ENCODE data around the gene KIAA1217. TPM values are rescaled to one million over a fixed set of nuclear protein-coding genes. Genes with fewer than 3 reads are reported as not detected.

The KIAA1217 gene
- total and polyA plus RNA-seq, 8 donors, result 11.9 to 36.7 (median 19.8) TPM

- Histone ChIP-seq H3K4me1 (no peaks in the 10 kb centered on the region), H3K27ac (no peak overlapping the region), H3K27me3 (no peaks in the 10 kb centered on the region), H3K9me3 (no peaks in the 10 kb centered on the region), H3K4me3 (no peak overlapping the region), H3K36me3 (no peaks in the 10 kb centered on the region)
- no peak for FAIRE-seq
- ATAC-seq, result no peak
- DNase-seq, result no peak
- intact Hi-C loops (cut with DNase I), result no loop called here
- WGBS, 2 donors, result 58 to 78% methylated on average over 4 of the region's 4 CpGs
- TF ChIP-seq CTCF (IDR thresholded peaks at IDR 0.05), result no peak
Measured at GRCh38 chr10:24568042-24568441, 359.1 kb downstream of the KIAA1217 start.

- Histone ChIP-seq H3K4me1 (no peaks in the 10 kb centered on the region), H3K9me3 (no peaks in the 10 kb centered on the region), H3K4me3 (no peak overlapping the region), H3K36me3 (no peaks in the 10 kb centered on the region), H3K27me3 (no peaks in the 10 kb centered on the region), H3K27ac (no peak overlapping the region)
- DNase-seq (no peak), FAIRE-seq (no peak), ATAC-seq (no peak)
- intact Hi-C loops (cut with DNase I), result no loop called here
- WGBS, 2 donors, result 83 to 90% methylated on average over 13 of the region's 13 CpGs
- no peak for TF ChIP-seq CTCF (IDR thresholded peaks at IDR 0.05)
Measured at GRCh38 chr10:24569330-24569796, 360.4 kb downstream of the KIAA1217 start.

GRCh38 chr10:24569828-24570657 is 361.1 kb downstream of the KIAA1217 start:
- DNase-seq (no peak), ATAC-seq (no peak), FAIRE-seq (no peak)
- no peak overlapping the region for H3K4me3 ChIP-seq
- no peak for TF ChIP-seq CTCF (IDR thresholded peaks at IDR 0.05)
- WGBS, 2 donors, result 75 to 78% methylated on average over 12 of the region's 12 CpGs
- no peaks in the 10 kb centered on the region for H3K36me3 ChIP-seq
- intact Hi-C loops (cut with DNase I), result no loop called here
- H3K9me3 ChIP-seq, result no peaks in the 10 kb centered on the region
- no peak overlapping the region for H3K27ac ChIP-seq
- no peaks in the 10 kb centered on the region for H3K4me1 ChIP-seq
- H3K27me3 ChIP-seq, result no peaks in the 10 kb centered on the region

GRCh38 chr10:24570658-24571426 is 361.9 kb downstream of the KIAA1217 start:
- intact Hi-C loops (cut with DNase I), result no loop called here
- WGBS, 2 donors, result 84 to 92% methylated on average over 9 of the region's 9 CpGs

More at GRCh38 chr10:24570658-24571426, 361.9 kb downstream of the KIAA1217 start:
- ATAC-seq (no peak), FAIRE-seq (no peak), DNase-seq (no peak)
- Histone ChIP-seq H3K27me3 (no peaks in the 10 kb centered on the region), H3K27ac (no peak overlapping the region), H3K4me1 (no peaks in the 10 kb centered on the region), H3K9me3 (no peaks in the 10 kb centered on the region), H3K4me3 (no peak overlapping the region), H3K36me3 (no peaks in the 10 kb centered on the region)
- TF ChIP-seq CTCF (IDR thresholded peaks at IDR 0.05), result no peak
